Gastrocnemius medialis (tissue), 4 donors: ENCODE measurements around the gene IGF1R. TPM values are rescaled to one million over a fixed set of nuclear protein-coding genes. Genes with fewer than 3 reads are reported as not detected.

Experiments used
- ATAC-seq, 2 donors: fragments of 150-250 bp; one replicate each; pipeline ENCODE4 v1.9.1; 2016
- DNase-seq, 2 donors: peaks; one replicate each; pipeline ENCODE4 v3.0.0-alpha.2; 2019
- H3K27ac ChIP-seq, 4 donors: fragments of 200-600 bp; sonication (generic); 1 replicate in 1 of 4; 2 replicates in 3 of 4; pipeline ENCODE4 v1.5.1; 2016 to 2018; ENCODE audit warnings: mild to moderate bottlenecking in 2 of 4, moderate library complexity in 1 of 4
- H3K27me3 ChIP-seq, 3 donors: fragments of 200-600 bp; sonication (generic) in 2 of 3; 1 replicate in 1 of 3; 2 replicates in 2 of 3; pipeline versions ENCODE4 v1.5.1 to v1.6.0; 2016 to 2019; ENCODE audit warnings: mild to moderate bottlenecking in 1 of 3, moderate library complexity in 1 of 3
- H3K36me3 ChIP-seq, 2 donors: fragments of 200-600 bp; sonication (generic) in 1 of 2; one replicate each; pipeline ENCODE4 v1.5.1; 2017 to 2018
- H3K4me1 ChIP-seq, 2 donors: fragments of 200-600 bp; sonication (generic) in 1 of 2; one replicate each; pipeline ENCODE4 v1.5.1; 2016 to 2017; ENCODE audit warnings: mild to moderate bottlenecking in 2 of 2
- H3K4me3 ChIP-seq, 4 donors: fragments of 200-600 bp; sonication (generic) in 3 of 4; 1 replicate in 1 of 4; 2 replicates in 3 of 4; pipeline ENCODE4 v1.5.1; 2016 to 2019; ENCODE audit warnings: mild to moderate bottlenecking in 2 of 4
- H3K9me3 ChIP-seq, 3 donors: fragments of 200-600 bp; sonication (generic) in 2 of 3; 1 replicate in 1 of 3; 2 replicates in 2 of 3; pipeline ENCODE4 v1.5.1; 2016 to 2019
- CTCF ChIP-seq, 5 experiments: fragments of 450-650 bp in 3 of 5; fragments of 200-600 bp in 2 of 5; sonication (generic) in 2 of 5; IDR thresholded peaks in 4 of 5; conservative IDR thresholded peaks in 1 of 5; 1 replicate in 4 of 5; 2 replicates in 1 of 5; pipeline ENCODE4 v1.5.1; 2016 to 2019; ENCODE audit warnings: antibody characterized with exemption in 5 of 5, mild to moderate bottlenecking in 3 of 5, moderate library complexity in 3 of 5
- POLR2A ChIP-seq, 2 donors: fragments of 450-650 bp; IDR thresholded peaks; one replicate each; pipeline ENCODE4 v1.6.1; 2017; ENCODE audit warnings: antibody characterized with exemption in 2 of 2, mild to moderate bottlenecking in 2 of 2, moderate library complexity in 2 of 2
- in situ Hi-C, 4 donors: fragments of 200-750 bp; cut with MboI; loops; one replicate each; pipeline versions ENCODE4 v1.15.0 to v1.8.0; 2017; ENCODE audit warnings: low sequenced_read_pairs in 4 of 4
- intact Hi-C: fragments of 100-400 bp; cut with DNase I; formaldehyde crosslinking; loops from one replicate; pipeline ENCODE4 v1.15.1; 2023; ENCODE audit warnings: low total_unique reads
- total RNA-seq, 4 donors: library from RNA; depleted of rRNA; stranded (reverse); fragments of >200 nt; gene quantifications; one replicate each; pipeline versions ENCODE4 v1.1.0 to v1.2.3, GENCODE V29; 2016

The IGF1R gene
- total RNA-seq, 4 donors from 2014 or later, result 10.1 to 50.4 (median 12.3) TPM

- no peak for DNase-seq
- Histone ChIP-seq H3K27me3 (no peaks in the 10 kb centered on the region), H3K4me3 (no peak overlapping the region), H3K27ac (no peak overlapping the region), H3K9me3 (no peaks in the 10 kb centered on the region), H3K36me3 (no peaks in the 10 kb centered on the region), H3K4me1 (no peaks in the 10 kb centered on the region)
- in situ Hi-C loops (loop anchor here in 3 of 4 donors (25.0 kb wide), 2 partner anchors 106 to 381 kb away; no protein-coding TSS in a partner anchor), intact Hi-C loops (no loop called here)
- TF ChIP-seq POLR2A (IDR thresholded peaks at IDR 0.05), result no peak
- TF ChIP-seq CTCF (IDR thresholded peaks at IDR 0.05 in 4 of 5, conservative IDR thresholded peaks at IDR 0.05 in 1 of 5), result no peak
- ATAC-seq, result no peak
Measured at GRCh38 chr15:98893401-98893800, 245.1 kb downstream of the IGF1R start.

GRCh38 chr15:98894312-98894711 is 246.0 kb downstream of the IGF1R start:
- Histone ChIP-seq H3K36me3 (no peaks in the 10 kb centered on the region), H3K9me3 (no peaks in the 10 kb centered on the region), H3K27me3 (no peaks in the 10 kb centered on the region), H3K27ac (no peak overlapping the region), H3K4me3 (no peak overlapping the region), H3K4me1 (no peaks in the 10 kb centered on the region)
- intact Hi-C loops (no loop called here), in situ Hi-C loops (loop anchor here in 3 of 4 donors (25.0 kb wide), 2 partner anchors 107 to 382 kb away; no protein-coding TSS in a partner anchor)
- TF ChIP-seq POLR2A (IDR thresholded peaks at IDR 0.05), result no peak
- TF ChIP-seq CTCF (IDR thresholded peaks at IDR 0.05 in 4 of 5, conservative IDR thresholded peaks at IDR 0.05 in 1 of 5), result no peak
- no peak for DNase-seq
- peak in 1 of 2 donors; percentile 73 for ATAC-seq

- no peak for ATAC-seq
- no peak for TF ChIP-seq POLR2A (IDR thresholded peaks at IDR 0.05)
- TF ChIP-seq CTCF (IDR thresholded peaks at IDR 0.05 in 4 of 5, conservative IDR thresholded peaks at IDR 0.05 in 1 of 5), result no peak
- in situ Hi-C loops, result loop anchor here in 3 of 4 donors (25.0 kb wide), 2 partner anchors 109 to 384 kb away; no protein-coding TSS in a partner anchor
- no peak for DNase-seq
- no peaks in the 10 kb centered on the region for H3K4me1 ChIP-seq
- H3K36me3 ChIP-seq, result no peaks in the 10 kb centered on the region
- intact Hi-C loops, result no loop called here
- H3K27ac ChIP-seq, result no peak overlapping the region
- H3K9me3 ChIP-seq, result no peaks in the 10 kb centered on the region
- H3K27me3 ChIP-seq, result no peaks in the 10 kb centered on the region
- H3K4me3 ChIP-seq, result no peak overlapping the region
Measured at GRCh38 chr15:98896002-98896721, 247.8 kb downstream of the IGF1R start.

- intact Hi-C loops, result no loop called here
- in situ Hi-C loops, result loop anchor here in 3 of 4 donors (25.0 kb wide), 2 partner anchors 110 to 385 kb away; no protein-coding TSS in a partner anchor
- no peaks in the 10 kb centered on the region for H3K4me1 ChIP-seq
- no peak for TF ChIP-seq CTCF (IDR thresholded peaks at IDR 0.05 in 4 of 5, conservative IDR thresholded peaks at IDR 0.05 in 1 of 5)
- TF ChIP-seq POLR2A (IDR thresholded peaks at IDR 0.05), result no peak
- H3K4me3 ChIP-seq, result no peak overlapping the region
- H3K27ac ChIP-seq, result no peak overlapping the region
- H3K36me3 ChIP-seq, result no peaks in the 10 kb centered on the region
- no peaks in the 10 kb centered on the region for H3K27me3 ChIP-seq
- no peaks in the 10 kb centered on the region for H3K9me3 ChIP-seq
- DNase-seq (no peak), ATAC-seq (no peak)
Measured at GRCh38 chr15:98896802-98897732, 248.7 kb downstream of the IGF1R start.
